Esophagus squamous epithelium (tissue), 5 donors: ENCODE data around the gene ST6GALNAC3. TPM values are rescaled to one million over a fixed set of nuclear protein-coding genes. Genes with fewer than 3 reads are reported as not detected.

Experiments
- DNase-seq: peaks from one replicate; lab custom pipeline; 2025; lab: John Stamatoyannopoulos, UW
- H3K27ac ChIP-seq, 4 donors: fragments of 200-600 bp; sonication (generic); one replicate each; pipeline ENCODE4 v1.5.1; 2016 to 2019; ENCODE audit warnings: mild to moderate bottlenecking in 1 of 4
- H3K27me3 ChIP-seq, 4 donors: fragments of 200-600 bp; sonication (generic); 1 replicate in 3 of 4; 2 replicates in 1 of 4; pipeline versions ENCODE4 v1.5.1 to v1.6.0; 2017 to 2021; ENCODE audit warnings: antibody characterized with exemption in 1 of 4
- H3K36me3 ChIP-seq, 3 donors: fragments of 200-600 bp; sonication (generic); one replicate each; pipeline ENCODE4 v1.5.1; 2016 to 2019
- H3K4me1 ChIP-seq, 3 donors: fragments of 200-600 bp; sonication (generic); one replicate each; pipeline ENCODE4 v1.5.1; 2017 to 2019
- H3K4me3 ChIP-seq, 4 donors: fragments of 200-600 bp; sonication (generic); 1 replicate in 3 of 4; 2 replicates in 1 of 4; pipeline ENCODE4 v1.5.1; 2016 to 2019; ENCODE audit warnings: mild to moderate bottlenecking in 2 of 4, moderate library complexity in 1 of 4
- H3K9me3 ChIP-seq, 3 donors: fragments of 200-600 bp; sonication (generic); one replicate each; pipeline ENCODE4 v1.5.1; 2016 to 2019
- CTCF ChIP-seq, 6 experiments: fragments of 450-650 bp in 4 of 6; fragments of 200-600 bp in 2 of 6; sonication (generic) in 2 of 6; IDR thresholded peaks; one replicate each; pipeline ENCODE4 v1.5.1; 2016 to 2019; ENCODE audit warnings: antibody characterized with exemption in 6 of 6, mild to moderate bottlenecking in 4 of 6, moderate library complexity in 4 of 6
- POLR2A ChIP-seq, 4 donors: fragments of 450-650 bp; IDR thresholded peaks; one replicate each; pipeline ENCODE4 v1.6.1; 2017; ENCODE audit warnings: antibody characterized with exemption in 4 of 4, mild to moderate bottlenecking in 4 of 4, moderate library complexity in 3 of 4
- WGBS, 2 donors: methylation state at CpG; one replicate each; pipeline ENCODE4 v1.1.5; 2018; 5-methylcytosine and 5-hydroxymethylcytosine counted together
- intact Hi-C: fragments of 100-400 bp; cut with DNase I; formaldehyde crosslinking; loops from one replicate; pipeline ENCODE4 v1.15.0; 2022
- total RNA-seq, 4 donors: library from RNA; depleted of rRNA; stranded (reverse); fragments of >200 nt; gene quantifications; one replicate each; pipeline ENCODE4 v1.1.0, GENCODE V29; 2016
- donor health status: DM: yes; HTN: yes; CAD: no.

The ST6GALNAC3 gene
- total RNA-seq, 4 donors from 2014 or later = 0.27 to 4.3 (median 2.2) TPM

GRCh38 chr1:76068953-76069561 lies 5.5 kb upstream of the ST6GALNAC3 start:
- H3K4me3 ChIP-seq = no peak overlapping the region
- H3K9me3 ChIP-seq = no peaks in the 10 kb centered on the region
- H3K27me3 ChIP-seq = peaks cover 0 to 6% (median 0%) of the 10 kb centered on the region in 4 donors
- no peaks in the 10 kb centered on the region for H3K36me3 ChIP-seq
- no peak for DNase-seq
- peaks cover under 1 to 13% (median under 1%) of the 10 kb centered on the region in 3 donors for H3K4me1 ChIP-seq
- intact Hi-C loops = no loop called here
- peak overlapping the region in 2 of 4 donors; percentile 19 to 23 for H3K27ac ChIP-seq
- TF ChIP-seq POLR2A (IDR thresholded peaks at IDR 0.05) = no peak
- TF ChIP-seq CTCF (IDR thresholded peaks at IDR 0.05) = no peak
- WGBS, 2 donors = 44 to 51% methylated on average over 3 of the region's 3 CpGs

- H3K36me3 ChIP-seq = no peaks in the 10 kb centered on the region
- H3K27me3 ChIP-seq = peaks cover 0 to 6% (median 0%) of the 10 kb centered on the region in 4 donors
- peaks cover 3 to 25% (median 4%) of the 10 kb centered on the region in 3 donors for H3K4me1 ChIP-seq
- 39 to 43% methylated on average over 3 of the region's 3 CpGs for WGBS, 2 donors
- no peaks in the 10 kb centered on the region for H3K9me3 ChIP-seq
- H3K4me3 ChIP-seq = no peak overlapping the region
- intact Hi-C loops = no loop called here
- no peak for DNase-seq
- no peak overlapping the region for H3K27ac ChIP-seq
- TF ChIP-seq CTCF (IDR thresholded peaks at IDR 0.05) = no peak
Measured at GRCh38 chr1:76070538-76070937, 4.0 kb upstream of the ST6GALNAC3 start.

GRCh38 chr1:76073481-76073880 lies 1.1 kb upstream of the ST6GALNAC3 start:
- Histone ChIP-seq H3K27ac (no peak overlapping the region), H3K4me1 (peaks cover 3 to 26% (median 4%) of the 10 kb centered on the region in 3 donors), H3K4me3 (no peak overlapping the region), H3K9me3 (no peaks in the 10 kb centered on the region), H3K36me3 (no peaks in the 10 kb centered on the region), H3K27me3 (peaks cover 0 to 6% (median 0%) of the 10 kb centered on the region in 4 donors)
- TF ChIP-seq POLR2A (IDR thresholded peaks at IDR 0.05) = no peak
- no peak for TF ChIP-seq CTCF (IDR thresholded peaks at IDR 0.05)
- DNase-seq = no peak
- intact Hi-C loops = no loop called here
- 73 to 86% methylated on average over 5 of the region's 5 CpGs for WGBS, 2 donors

- H3K4me1 ChIP-seq = peaks cover 3 to 22% (median 4%) of the 10 kb centered on the region in 3 donors
- H3K4me3 ChIP-seq = peak overlapping the region; percentile 37 to 82 (median 58)
- 19 to 60% methylated on average over 2 to 9 of the region's 9 CpGs for WGBS, 2 donors
- no peak for TF ChIP-seq CTCF (IDR thresholded peaks at IDR 0.05)
- no peak for TF ChIP-seq POLR2A (IDR thresholded peaks at IDR 0.05)
- peaks cover 0 to 6% (median 0%) of the 10 kb centered on the region in 4 donors for H3K27me3 ChIP-seq
- intact Hi-C loops = no loop called here
- H3K27ac ChIP-seq = peak overlapping the region; percentile 70 to 88 (median 78)
- DNase-seq = no peak
- H3K36me3 ChIP-seq = no peaks in the 10 kb centered on the region
- no peaks in the 10 kb centered on the region for H3K9me3 ChIP-seq
Measured at GRCh38 chr1:76075188-76075489, 593 bp downstream of the ST6GALNAC3 start.

GRCh38 chr1:76075877-76076276 lies 1.3 kb downstream of the ST6GALNAC3 start:
- H3K4me1 ChIP-seq = peaks cover 3 to 22% (median 4%) of the 10 kb centered on the region in 3 donors
- TF ChIP-seq POLR2A (IDR thresholded peaks at IDR 0.05) = no peak
- no peak for TF ChIP-seq CTCF (IDR thresholded peaks at IDR 0.05)
- peak overlapping the region in 3 of 4 donors; percentile 72 to 88 (median 85) for H3K27ac ChIP-seq
- DNase-seq = no peak
- H3K4me3 ChIP-seq = peak overlapping the region in 3 of 4 donors; percentile 56 to 82 (median 61)
- H3K36me3 ChIP-seq = no peaks in the 10 kb centered on the region
- H3K27me3 ChIP-seq = peaks cover 0 to 6% (median 0%) of the 10 kb centered on the region in 4 donors
- WGBS, 2 donors = 54 to 55% methylated on average over 5 of the region's 5 CpGs
- intact Hi-C loops = no loop called here
- H3K9me3 ChIP-seq = no peaks in the 10 kb centered on the region
